HepG2 (cell line): ENCODE results near the gene GTF3C5. TPM values are rescaled to one million over a fixed set of nuclear protein-coding genes. Genes with fewer than 3 reads are reported as not detected.
A peak's percentile ranks its signal among the peaks of the same experiment; 100 is the strongest.

Experiments used
- HHEX ChIP-seq: IDR thresholded peaks from 2 replicates; pipeline ENCODE4 v1.6.1; 2016; ENCODE audit warnings: control low read depth
- MBNL3 ChIP-seq: fragments of 250-450 bp; sonication (Bioruptor Pico); conservative IDR thresholded peaks from 2 replicates; pipeline ENCODE4 v1.8.0; 2022; ENCODE audit warnings: mild to moderate bottlenecking, inconsistent platforms
- RBFOX2 ChIP-seq: fragments of 200-400 bp; formaldehyde crosslinking; IDR thresholded peaks from 2 replicates; pipeline ENCODE4 v1.6.1; 2017; ENCODE audit warnings: low read depth, mild to moderate bottlenecking, low read length
- ZNF138 ChIP-seq: sonication (generic); formaldehyde crosslinking; IDR thresholded peaks from 2 replicates; pipeline ENCODE4 v1.5.0; 2020; ENCODE audit warnings: mild to moderate bottlenecking, low read depth, missing genetic modification reagents
- ZSCAN22 ChIP-seq: sonication (generic); formaldehyde crosslinking; IDR thresholded peaks from 2 replicates; pipeline ENCODE4 v1.4.0; 2020; ENCODE audit warnings: mild to moderate bottlenecking, missing genetic modification reagents
- polyA plus RNA-seq, 8 experiments: library from polyadenylated mRNA; depleted of rRNA in 3 of 8; stranded (reverse) in 7 of 8; unstranded in 1 of 8; fragments of >200 nt; fragmentation: Illumina TruSeq in 4 of 8; extraction: Trizol in 4 of 8; gene quantifications; 2 replicates each; pipeline versions ENCODE4 v1.2.1 to v1.2.3, GENCODE V29; 2011 to 2016; ENCODE audit warnings: low read depth in 4 of 8, missing spikeins in 1 of 8, mixed read lengths in 1 of 8; ENCODE audit not compliant: insufficient read depth in 1 of 8
- total RNA-seq, 5 experiments: library from RNA; depleted of rRNA; stranded (reverse); fragments of >200 nt; fragmentation: Illumina TruSeq; extraction: Trizol; gene quantifications; 2 replicates each; pipeline ENCODE4 v1.2.3, GENCODE V29; 2016; ENCODE audit warnings: low read depth in 1 of 5
- TF ChIP-seq, protein P1 (sequence below): sonication (generic); formaldehyde crosslinking; IDR thresholded peaks from 2 replicates; pipeline ENCODE4 v1.4.0; 2020; ENCODE audit warnings: mild to moderate bottlenecking, missing genetic modification reagents
- TF ChIP-seq, protein P2 (sequence below): fragments of 450-650 bp; IDR thresholded peaks from 2 replicates; pipeline ENCODE4 v1.6.1; 2017; ENCODE audit warnings: mild to moderate bottlenecking
- TF ChIP-seq, protein P3 (sequence below), 2 experiments: sonication (generic) in 1 of 2; formaldehyde crosslinking in 1 of 2; IDR thresholded peaks; 2 replicates each; pipeline versions ENCODE4 v1.4.0 to v1.6.1; 2016 to 2020; ENCODE audit warnings: borderline replicate concordance in 1 of 2, low read depth in 1 of 2, mild to moderate bottlenecking in 1 of 2, missing genetic modification reagents in 1 of 2
- TF ChIP-seq, protein P4 (sequence below): sonication (generic); formaldehyde crosslinking; IDR thresholded peaks from 2 replicates; pipeline ENCODE4 v1.4.0; 2020; ENCODE audit warnings: mild to moderate bottlenecking, missing genetic modification reagents, borderline replicate concordance

The GTF3C5 gene
- total and polyA plus RNA-seq, 2 of the 13 experiments (the other 11 are each of a cell fraction or from before 2014, with no cell fraction given) = 66.9 to 92.6 TPM

DNA sequence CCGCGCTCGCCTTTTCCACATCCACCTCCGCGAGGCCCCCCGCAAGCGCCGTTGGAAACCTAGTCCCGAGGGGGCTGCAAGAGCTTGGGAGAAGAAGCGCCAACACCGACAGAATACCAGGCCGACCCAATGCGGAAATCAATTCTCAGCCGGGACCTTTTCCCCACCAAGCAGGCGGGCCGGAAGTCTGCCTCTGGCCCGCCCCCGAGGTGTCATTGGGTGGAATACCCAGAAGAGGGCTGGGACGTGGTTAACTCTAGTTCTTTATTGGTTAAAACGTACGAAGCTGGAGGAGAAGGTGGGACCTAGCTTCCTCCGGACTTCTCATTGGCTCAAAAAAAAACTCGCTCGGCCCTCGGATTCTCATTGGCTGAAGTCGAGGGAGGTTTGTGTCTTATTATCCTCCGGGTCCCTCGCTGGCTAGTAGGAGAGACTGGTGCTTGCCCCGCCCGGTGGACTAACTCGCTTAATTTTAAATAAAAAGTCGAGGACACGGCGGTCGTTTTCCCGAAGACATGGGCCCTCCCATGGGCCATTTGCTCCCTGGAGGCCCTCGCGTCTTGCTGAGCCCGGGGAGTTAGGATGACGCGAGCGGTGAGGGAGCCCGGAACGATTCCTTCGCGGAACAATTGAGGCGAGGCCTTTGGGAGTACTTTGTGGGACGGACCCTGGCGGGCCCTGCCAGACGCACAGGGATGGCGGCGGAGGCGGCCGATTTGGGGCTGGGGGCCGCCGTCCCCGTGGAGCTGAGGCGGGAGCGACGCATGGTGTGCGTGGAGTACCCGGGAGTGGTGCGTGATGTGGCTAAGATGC is at the start of gene GTF3C5 (continued):
- TF ChIP-seq, protein P1, sequence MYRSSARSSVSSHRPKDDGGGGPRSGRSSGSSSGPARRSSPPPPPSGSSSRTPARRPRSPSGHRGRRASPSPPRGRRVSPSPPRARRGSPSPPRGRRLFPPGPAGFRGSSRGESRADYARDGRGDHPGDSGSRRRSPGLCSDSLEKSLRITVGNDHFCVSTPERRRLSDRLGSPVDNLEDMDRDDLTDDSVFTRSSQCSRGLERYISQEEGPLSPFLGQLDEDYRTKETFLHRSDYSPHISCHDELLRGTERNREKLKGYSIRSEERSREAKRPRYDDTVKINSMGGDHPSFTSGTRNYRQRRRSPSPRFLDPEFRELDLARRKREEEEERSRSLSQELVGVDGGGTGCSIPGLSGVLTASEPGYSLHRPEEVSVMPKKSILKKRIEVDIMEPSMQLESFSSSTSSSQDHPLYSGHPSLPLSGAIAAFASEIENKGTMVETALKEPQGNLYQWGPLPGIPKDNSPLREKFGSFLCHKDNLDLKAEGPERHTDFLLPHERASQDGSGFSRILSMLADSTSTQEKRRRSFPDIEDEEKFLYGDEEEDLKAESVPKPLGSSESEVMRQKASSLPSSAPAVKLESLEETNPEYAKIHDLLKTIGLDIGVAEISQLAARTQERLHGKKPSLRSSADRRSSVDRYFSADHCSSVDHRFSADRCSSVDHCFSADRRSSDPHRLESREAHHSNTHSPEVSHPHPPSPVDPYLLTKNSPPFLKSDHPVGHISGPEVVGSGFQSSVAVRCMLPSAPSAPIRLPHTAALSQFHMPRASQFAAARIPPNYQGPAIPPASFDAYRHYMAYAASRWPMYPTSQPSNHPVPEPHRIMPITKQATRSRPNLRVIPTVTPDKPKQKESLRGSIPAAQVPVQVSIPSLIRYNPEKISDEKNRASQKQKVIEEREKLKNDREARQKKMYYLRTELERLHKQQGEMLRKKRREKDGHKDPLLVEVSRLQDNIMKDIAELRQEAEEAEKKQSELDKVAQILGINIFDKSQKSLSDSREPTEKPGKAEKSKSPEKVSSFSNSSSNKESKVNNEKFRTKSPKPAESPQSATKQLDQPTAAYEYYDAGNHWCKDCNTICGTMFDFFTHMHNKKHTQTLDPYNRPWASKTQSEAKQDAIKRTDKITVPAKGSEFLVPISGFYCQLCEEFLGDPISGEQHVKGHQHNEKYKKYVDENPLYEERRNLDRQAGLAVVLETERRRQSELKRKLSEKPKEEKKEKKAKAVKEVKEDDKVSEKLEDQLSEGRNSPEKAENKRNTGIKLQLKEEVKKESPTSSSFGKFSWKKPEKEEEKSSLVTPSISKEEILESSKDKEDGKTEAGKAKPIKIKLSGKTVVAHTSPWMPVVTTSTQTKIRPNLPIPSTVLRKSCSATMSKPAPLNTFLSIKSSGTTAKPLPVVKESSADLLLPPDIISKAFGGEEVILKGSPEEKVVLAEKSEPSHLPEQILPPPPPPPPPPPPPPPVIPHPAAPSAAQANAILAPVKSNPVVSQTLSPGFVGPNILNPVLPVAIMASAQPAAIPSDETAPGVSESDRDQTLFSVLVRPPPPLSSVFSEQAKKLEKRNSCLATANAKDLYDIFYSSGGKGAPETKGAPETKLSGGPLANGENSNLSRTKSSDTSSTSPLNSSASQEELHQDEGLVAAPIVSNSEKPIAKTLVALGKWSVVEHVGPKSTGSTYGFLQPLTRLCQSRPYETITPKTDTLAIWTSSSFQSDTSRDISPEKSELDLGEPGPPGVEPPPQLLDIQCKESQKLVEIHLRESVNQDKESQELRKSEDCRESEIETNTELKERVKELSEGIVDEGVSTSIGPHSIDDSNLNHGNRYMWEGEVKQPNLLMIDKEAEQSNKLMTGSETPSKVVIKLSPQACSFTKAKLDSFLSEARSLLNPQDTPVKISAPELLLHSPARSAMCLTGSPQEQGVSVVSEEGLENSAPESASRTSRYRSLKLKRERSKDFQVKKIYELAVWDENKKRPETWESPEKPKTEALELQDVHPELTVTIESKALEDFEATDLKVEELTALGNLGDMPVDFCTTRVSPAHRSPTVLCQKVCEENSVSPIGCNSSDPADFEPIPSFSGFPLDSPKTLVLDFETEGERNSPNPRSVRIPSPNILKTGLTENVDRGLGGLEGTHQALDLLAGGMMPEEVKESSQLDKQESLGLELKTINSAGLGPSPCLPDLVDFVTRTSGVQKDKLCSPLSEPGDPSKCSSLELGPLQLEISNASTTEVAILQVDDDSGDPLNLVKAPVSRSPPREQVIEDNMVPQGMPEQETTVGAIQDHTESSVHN (CRISPR knock-in tag) = no peak
- TF ChIP-seq, protein P2, sequence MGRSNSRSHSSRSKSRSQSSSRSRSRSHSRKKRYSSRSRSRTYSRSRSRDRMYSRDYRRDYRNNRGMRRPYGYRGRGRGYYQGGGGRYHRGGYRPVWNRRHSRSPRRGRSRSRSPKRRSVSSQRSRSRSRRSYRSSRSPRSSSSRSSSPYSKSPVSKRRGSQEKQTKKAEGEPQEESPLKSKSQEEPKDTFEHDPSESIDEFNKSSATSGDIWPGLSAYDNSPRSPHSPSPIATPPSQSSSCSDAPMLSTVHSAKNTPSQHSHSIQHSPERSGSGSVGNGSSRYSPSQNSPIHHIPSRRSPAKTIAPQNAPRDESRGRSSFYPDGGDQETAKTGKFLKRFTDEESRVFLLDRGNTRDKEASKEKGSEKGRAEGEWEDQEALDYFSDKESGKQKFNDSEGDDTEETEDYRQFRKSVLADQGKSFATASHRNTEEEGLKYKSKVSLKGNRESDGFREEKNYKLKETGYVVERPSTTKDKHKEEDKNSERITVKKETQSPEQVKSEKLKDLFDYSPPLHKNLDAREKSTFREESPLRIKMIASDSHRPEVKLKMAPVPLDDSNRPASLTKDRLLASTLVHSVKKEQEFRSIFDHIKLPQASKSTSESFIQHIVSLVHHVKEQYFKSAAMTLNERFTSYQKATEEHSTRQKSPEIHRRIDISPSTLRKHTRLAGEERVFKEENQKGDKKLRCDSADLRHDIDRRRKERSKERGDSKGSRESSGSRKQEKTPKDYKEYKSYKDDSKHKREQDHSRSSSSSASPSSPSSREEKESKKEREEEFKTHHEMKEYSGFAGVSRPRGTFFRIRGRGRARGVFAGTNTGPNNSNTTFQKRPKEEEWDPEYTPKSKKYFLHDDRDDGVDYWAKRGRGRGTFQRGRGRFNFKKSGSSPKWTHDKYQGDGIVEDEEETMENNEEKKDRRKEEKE = no peak
- 0 out of 2 replicates have a peak, but pooled peaks have one; percentile 67 for TF ChIP-seq ZNF138 (CRISPR knock-in tag)
- TF ChIP-seq, protein P3, sequence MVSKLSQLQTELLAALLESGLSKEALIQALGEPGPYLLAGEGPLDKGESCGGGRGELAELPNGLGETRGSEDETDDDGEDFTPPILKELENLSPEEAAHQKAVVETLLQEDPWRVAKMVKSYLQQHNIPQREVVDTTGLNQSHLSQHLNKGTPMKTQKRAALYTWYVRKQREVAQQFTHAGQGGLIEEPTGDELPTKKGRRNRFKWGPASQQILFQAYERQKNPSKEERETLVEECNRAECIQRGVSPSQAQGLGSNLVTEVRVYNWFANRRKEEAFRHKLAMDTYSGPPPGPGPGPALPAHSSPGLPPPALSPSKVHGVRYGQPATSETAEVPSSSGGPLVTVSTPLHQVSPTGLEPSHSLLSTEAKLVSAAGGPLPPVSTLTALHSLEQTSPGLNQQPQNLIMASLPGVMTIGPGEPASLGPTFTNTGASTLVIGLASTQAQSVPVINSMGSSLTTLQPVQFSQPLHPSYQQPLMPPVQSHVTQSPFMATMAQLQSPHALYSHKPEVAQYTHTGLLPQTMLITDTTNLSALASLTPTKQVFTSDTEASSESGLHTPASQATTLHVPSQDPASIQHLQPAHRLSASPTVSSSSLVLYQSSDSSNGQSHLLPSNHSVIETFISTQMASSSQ (IDR thresholded peaks at IDR 0.05; ENCODE audit: low read depth) = no peak
- TF ChIP-seq, protein P3 (CRISPR knock-in tag; IDR thresholded peaks at IDR 0.05; ENCODE audit: borderline replicate concordance) = peak; percentile 37; the same call in 1 of the 2 replicates
- no peak for TF ChIP-seq MBNL3
- TF ChIP-seq RBFOX2 = peak; percentile 86
- TF ChIP-seq, protein P4, sequence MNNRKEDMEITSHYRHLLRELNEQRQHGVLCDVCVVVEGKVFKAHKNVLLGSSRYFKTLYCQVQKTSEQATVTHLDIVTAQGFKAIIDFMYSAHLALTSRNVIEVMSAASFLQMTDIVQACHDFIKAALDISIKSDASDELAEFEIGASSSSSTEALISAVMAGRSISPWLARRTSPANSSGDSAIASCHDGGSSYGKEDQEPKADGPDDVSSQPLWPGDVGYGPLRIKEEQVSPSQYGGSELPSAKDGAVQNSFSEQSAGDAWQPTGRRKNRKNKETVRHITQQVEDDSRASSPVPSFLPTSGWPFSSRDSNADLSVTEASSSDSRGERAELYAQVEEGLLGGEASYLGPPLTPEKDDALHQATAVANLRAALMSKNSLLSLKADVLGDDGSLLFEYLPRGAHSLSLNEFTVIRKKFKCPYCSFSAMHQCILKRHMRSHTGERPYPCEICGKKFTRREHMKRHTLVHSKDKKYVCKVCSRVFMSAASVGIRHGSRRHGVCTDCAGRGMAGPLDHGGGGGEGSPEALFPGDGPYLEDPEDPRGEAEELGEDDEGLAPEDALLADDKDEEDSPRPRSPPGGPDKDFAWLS (CRISPR knock-in tag) = no peak
- no peak; the same call in 1 of the 2 replicates for TF ChIP-seq HHEX
- 0 out of 2 replicates have a peak, but pooled peaks have one; percentile 26 for TF ChIP-seq ZSCAN22
